Muscle layer of duodenum (tissue), 2 donors: Measurements from ENCODE around the gene CHD9NB.
"Not testable (repeated sequence)": the region's sequence is repeated elsewhere in the genome, so short reads cannot be mapped to it uniquely, and the experiment has no call there.

ENCODE experiments used
- H3K27ac ChIP-seq: one replicate; pipeline ENCODE4 v1.7.0; 2013; ENCODE audit warnings: mild to moderate bottlenecking, low read length
- H3K27me3 ChIP-seq: one replicate; pipeline ENCODE4 v1.7.0; 2013; ENCODE audit warnings: low read depth, mild to moderate bottlenecking, control low read depth, low read length
- H3K36me3 ChIP-seq, 2 donors: one replicate each; pipeline ENCODE4 v1.7.0; 2013; ENCODE audit warnings: low read length in 2 of 2, control low read depth in 1 of 2, mild to moderate bottlenecking in 1 of 2; ENCODE audit not compliant: insufficient read depth in 2 of 2, control insufficient read depth in 1 of 2
- H3K4me1 ChIP-seq, 2 donors: one replicate each; pipeline ENCODE4 v1.7.0; 2013; ENCODE audit warnings: low read length in 2 of 2, mild to moderate bottlenecking in 2 of 2, control low read depth in 1 of 2, moderate library complexity in 1 of 2; ENCODE audit not compliant: insufficient read depth in 2 of 2, control insufficient read depth in 1 of 2
- H3K4me3 ChIP-seq, 2 donors: one replicate each; pipeline ENCODE4 v1.7.0; 2013; ENCODE audit warnings: low read length in 2 of 2, low read depth in 1 of 2, mild to moderate bottlenecking in 1 of 2
- H3K9me3 ChIP-seq, 2 donors: one replicate each; pipeline ENCODE4 v1.7.0; 2013; ENCODE audit warnings: low read length in 2 of 2, control low read depth in 1 of 2, mild to moderate bottlenecking in 1 of 2; ENCODE audit not compliant: control insufficient read depth in 1 of 2
- donor health status: healthy.

CHD9NB gene

DNA sequence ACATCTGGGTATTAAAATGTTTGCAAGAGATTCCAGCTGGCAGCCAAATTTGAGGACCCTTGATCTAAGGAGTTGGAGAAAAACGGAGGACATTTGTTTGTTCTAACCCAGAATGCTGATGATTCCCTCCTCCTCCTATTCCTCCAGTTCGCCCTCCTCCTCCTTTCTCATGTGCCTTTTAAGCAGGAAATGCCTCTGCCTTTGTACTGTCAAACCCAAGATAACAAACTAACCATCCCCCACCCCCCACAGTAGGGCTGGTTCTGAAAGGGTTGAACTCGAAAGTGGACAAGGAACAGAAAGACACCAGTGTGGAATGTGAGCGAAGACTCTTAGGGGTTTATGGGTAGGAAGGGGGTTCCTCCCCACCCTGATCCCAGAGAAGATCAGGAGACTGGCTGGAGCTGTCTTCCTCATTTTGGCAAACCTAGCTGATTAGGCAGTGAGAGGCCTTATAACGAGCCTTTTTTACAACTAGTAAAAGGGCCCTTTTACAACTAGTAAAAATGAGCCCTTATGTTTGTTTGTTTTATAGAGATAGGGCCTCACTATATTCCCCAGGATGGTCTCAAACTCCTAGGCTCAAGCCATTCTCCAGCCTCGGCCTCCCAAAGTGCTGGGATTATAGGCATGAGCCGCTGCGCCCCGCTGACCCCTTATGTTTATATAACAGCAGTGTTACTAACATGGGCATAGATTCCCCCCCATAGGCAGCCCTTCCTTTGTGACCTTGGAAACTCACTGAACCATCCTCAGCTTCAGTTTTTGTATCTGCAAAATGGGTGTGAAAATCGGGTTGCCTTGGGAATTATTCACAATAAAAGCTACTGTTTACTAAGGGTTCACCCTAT, 3.1 kb upstream of the CHD9NB start:
- no peaks in the 10 kb centered on the region for H3K36me3 ChIP-seq
- peak overlapping the region; percentile 63 for H3K27ac ChIP-seq
- no peaks in the 10 kb centered on the region for H3K27me3 ChIP-seq
- no peaks in the 10 kb centered on the region for H3K9me3 ChIP-seq
- H3K4me3 ChIP-seq, result peak overlapping the region; percentile 54 to 86
- peaks cover 0 to 14% of the 10 kb centered on the region in 2 donors for H3K4me1 ChIP-seq

DNA sequence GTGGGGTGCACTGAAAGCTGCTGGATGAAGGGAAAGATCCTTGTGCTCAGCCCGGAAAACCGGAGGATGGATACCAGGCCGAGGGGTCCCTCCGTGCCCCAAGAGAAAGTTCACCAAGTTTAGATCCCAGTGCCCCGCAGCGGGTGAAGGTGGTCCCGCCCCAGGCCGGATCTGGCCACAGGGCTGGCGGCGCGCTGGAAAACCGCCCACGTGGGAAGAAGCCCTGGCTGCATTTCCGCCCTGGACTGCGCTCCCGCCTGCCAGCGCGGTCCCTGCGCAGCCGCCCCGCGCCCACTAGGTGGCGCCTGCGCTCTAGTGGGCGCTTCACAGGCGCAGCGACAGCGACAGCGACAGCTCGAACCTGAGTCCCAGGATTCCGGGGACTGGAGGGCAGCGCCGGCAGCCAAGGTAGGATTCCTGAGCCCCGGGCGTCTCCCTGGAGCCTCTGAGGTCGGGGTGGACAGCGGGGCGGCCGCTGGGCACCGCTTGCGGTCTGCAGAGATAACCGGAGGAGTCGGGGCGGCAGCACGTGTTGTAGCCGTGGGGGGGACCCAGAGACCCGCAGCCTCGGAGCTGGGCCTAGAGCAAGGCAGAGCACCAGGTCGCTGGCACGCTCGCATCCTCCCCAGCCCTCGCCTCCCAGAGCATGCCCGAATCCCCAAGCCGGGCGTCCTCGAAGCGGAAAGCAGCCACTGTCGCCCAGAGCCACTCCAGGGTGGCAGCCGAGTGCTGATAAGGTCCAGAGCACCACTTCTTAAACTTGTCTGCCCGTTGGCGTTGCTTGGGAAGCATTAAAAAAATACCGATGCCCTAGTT, 2.2 kb upstream of the CHD9NB start, which contains the start of gene CHD9:
Gene CHD9 (plus strand): TSS at position 322 of the 816 bp plus-strand sequence. CDS start 101,099 bp downstream, outside the sequence.
- Histone ChIP-seq H3K36me3 (no peaks in the 10 kb centered on the region), H3K4me1 (peaks cover 0 to 14% of the 10 kb centered on the region in 2 donors), H3K9me3 (no peaks in the 10 kb centered on the region), H3K27ac (peak within 1 kb of the TSS; percentile 63), H3K4me3 (peak within 1 kb of the TSS; percentile 54 to 86), H3K27me3 (no peaks in the 10 kb centered on the region)

DNA sequence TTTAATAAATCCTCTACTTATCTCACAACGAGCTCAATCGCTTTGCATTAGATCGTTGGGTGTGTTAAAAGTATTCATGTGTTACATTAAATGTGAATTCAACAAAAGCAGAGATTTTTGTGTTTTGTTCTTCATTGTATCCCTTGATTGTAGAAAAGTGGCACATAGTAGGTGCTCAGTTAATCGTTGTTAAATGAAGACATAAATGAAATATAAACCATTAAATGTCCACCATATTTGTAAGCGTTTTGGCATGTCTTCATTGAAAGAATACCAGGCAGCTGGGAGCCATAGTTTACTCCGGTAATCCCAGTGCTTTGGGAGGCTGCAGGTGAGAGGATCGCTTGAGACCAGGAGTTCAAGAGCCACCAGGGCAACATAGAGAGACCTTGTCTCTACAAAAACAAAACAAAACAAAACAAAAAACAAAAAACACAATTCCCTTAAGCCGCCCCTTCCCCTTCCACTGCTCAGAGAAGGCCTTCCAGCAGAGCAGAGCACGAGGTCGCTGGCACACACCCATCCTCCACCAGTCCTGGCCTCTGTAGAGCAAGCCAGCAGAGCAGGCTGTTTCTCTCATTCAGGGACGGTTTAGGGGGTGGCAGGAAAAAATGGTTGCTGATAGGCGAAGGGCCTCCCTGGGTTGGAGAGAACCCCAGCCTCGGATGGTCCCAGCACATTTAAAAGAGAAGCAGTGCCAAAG, 1.4 kb upstream of the CHD9NB start:
- H3K4me1 ChIP-seq, result peaks cover 0 to 14% of the 10 kb centered on the region in 2 donors

DNA sequence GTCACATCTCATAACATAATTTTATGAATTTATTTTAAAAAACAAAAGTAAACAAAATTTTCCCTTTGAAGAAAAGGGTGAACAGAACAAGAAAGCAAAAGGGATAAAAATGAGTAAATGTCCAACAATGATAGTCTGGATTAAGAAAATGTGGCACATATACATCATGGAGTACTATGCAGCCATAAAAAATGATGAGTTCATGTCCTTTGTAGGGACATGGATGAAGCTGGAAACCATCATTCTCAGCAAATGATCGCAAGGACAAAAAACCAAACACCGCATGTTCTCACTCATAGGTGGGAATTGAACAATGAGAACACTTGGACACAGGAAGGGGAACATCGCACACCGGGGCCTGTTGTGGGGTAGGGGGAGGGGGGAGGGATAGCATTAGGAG, 1.4 kb downstream of the CHD9NB start:
- H3K36me3 ChIP-seq, H3K4me1 ChIP-seq, H3K4me3 ChIP-seq, H3K27me3 ChIP-seq, H3K27ac ChIP-seq, H3K9me3 ChIP-seq: not testable (repeated sequence)

More for the DNA sequence above, 1.4 kb upstream of the CHD9NB start:
- H3K27me3 ChIP-seq, result no peaks in the 10 kb centered on the region
- no peaks in the 10 kb centered on the region for H3K9me3 ChIP-seq
- H3K4me3 ChIP-seq, result peak overlapping the region; percentile 54 to 86
- H3K36me3 ChIP-seq, result no peaks in the 10 kb centered on the region
- H3K27ac ChIP-seq, result peak overlapping the region; percentile 63

DNA sequence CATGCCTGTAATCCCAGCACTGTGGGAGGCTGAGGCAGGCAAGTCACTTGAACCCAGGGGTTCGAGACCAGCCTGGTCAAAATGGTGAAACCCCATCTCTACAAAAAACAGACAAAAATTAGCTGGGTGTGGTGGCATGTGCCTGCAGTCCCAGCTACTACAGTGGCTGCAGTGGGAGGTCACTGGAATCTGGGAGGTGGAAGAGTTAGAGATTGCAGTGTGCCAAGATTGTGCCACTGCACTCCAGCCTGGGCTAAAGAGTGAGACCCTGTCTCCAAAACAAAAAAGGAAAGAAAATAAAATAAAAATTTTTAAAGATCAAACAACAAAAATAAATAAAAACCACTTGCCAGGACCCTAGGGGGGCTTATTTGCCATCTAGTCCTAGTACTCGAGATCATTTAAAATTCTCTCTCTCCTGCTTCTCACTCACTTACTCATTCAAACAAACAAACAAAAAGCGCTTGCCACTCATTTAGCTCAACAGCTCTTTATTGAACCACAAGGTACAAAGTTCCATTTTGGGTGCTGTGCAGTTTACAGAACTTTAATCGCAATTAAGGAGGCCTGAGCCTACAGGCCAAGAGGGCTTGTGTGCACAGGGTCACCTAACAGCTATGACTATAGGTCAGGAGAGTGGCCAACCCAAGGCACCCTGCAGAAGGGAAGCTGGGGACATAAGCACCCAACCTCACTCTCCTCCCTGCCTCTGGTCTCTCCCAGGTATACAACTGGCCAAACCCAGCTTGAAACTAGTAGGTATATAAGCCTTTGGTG, 4.4 kb downstream of the CHD9NB start:
- Histone ChIP-seq H3K27me3 (no peaks in the 10 kb centered on the region), H3K4me3 (no peak overlapping the region), H3K4me1 (peaks cover 4 to 10% of the 10 kb centered on the region in 2 donors), H3K27ac (no peak overlapping the region), H3K9me3 (no peaks in the 10 kb centered on the region), H3K36me3 (no peaks in the 10 kb centered on the region)

DNA sequence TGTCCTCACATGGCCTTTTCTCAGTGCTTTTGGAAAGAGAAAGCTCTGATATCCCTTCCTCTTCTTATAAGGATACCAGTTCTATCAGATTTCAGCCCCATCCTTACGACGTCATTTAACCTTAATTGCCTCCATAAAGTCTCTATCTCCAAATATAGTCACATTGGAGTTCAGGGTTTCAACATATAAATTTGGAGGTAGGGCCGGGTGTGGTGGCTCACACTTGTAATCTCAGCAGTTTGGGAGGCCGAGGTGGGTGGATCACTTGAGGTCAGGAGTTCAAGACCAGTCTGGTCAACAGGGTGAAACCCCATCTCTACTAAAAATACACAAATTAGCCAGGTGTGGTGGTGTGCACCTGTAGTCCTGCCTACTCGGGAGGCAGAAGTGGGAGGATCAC, 5.2 kb downstream of the CHD9NB start:
- not testable (repeated sequence) for H3K27me3 ChIP-seq, H3K4me3 ChIP-seq, H3K36me3 ChIP-seq, H3K9me3 ChIP-seq, H3K27ac ChIP-seq
- H3K4me1 ChIP-seq, result peaks cover 4 to 19% of the 10 kb centered on the region in 2 donors

DNA sequence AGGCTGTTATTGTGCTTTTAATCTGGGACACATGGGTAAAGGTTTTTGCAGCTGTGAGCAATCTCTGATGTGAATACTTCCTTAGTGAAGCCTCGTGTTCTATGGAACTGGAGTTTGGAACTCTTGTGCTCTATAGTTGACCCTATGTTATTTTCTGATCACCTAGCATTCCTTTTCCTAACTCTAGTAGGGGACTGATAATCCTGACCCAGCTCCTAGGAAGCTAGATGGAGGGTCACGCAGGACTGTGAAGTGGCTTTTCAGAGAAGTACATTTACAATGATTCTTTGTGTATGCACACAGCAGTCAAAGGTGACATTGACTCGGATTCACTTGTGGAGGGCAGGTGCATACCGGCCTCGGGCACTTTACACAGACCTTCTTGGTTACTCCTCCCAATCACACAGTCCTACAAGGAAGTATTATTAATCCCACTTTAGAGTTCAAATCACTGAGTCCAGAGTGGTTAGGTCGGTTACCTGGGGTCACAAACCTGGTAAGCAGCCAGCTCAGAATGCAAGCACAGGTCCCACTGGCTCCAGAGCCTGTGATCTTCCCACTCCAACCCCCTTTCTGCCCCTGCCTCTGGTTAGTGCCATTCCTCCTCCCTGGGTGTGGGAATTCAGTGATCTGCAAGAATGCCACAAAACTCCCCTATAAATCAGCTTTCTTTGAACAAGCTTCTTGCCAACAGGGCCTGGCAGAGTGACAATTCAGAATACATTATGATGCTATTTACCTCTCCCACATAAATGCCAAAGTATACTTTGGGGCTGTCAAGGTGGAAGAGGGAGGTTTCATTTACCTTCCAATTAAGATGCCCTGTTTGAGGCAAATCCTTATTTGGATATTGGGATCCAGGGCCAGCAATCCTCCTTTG, 7.1 kb downstream of the CHD9NB start:
- H3K27ac ChIP-seq, result no peak overlapping the region
- peaks cover 8 to 23% of the 10 kb centered on the region in 2 donors for H3K4me1 ChIP-seq
- H3K9me3 ChIP-seq, result no peaks in the 10 kb centered on the region
- no peaks in the 10 kb centered on the region for H3K27me3 ChIP-seq
- no peak overlapping the region for H3K4me3 ChIP-seq
- H3K36me3 ChIP-seq, result no peaks in the 10 kb centered on the region

DNA sequence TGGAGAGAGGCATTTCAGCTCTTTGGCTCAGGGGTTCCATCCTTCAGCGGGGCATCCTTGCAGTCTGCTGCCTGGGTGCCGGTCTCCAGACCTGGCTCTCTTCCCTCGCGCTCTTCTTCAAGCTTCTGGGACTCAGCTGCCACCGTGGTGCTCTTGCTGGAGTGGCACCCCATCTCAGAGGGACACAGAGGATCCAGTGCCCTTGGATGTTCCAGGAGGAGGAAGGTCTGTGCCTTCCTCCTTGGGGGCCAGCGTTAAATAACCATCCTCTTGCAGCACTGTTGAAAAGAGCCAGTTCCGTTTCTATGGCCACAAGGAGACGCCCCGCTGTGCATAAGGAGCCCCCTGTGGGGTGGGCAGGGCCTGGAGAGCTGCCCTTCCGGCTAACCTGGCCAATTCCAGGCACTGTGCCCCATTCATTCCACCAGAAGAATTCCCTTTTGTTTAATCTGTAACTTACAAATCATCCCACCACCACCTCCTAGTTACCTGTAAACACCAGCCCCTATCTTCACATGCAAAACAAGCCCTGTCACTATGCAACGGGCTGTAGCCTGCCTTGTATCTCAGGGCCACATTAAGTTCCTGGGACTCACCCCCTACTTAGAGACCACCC, 8.6 kb downstream of the CHD9NB start:
- Histone ChIP-seq H3K27me3 (no peaks in the 10 kb centered on the region), H3K36me3 (no peaks in the 10 kb centered on the region), H3K4me1 (peaks cover 8 to 23% of the 10 kb centered on the region in 2 donors), H3K9me3 (no peaks in the 10 kb centered on the region), H3K4me3 (no peak overlapping the region), H3K27ac (peak overlapping the region; percentile 27)

DNA sequence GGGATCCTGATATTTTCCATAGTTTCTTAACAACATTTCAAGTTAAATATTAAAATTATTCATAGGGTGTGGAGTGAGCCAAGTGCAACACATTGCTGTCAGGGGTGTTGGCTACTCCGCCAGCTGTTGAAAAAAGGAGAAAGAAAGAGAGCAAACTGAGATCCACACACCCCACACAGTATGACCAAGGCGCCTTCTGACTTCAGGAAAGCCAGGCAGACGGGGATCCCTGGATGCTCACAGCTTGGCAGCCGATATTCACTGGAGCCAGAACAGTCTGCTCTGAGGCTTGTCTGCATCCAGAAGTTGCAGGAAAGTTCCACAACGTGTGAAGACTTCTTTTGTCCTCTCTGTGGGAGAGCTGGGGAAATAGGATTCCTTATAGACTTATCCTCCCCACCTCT, 9.3 kb downstream of the CHD9NB start:
- no peaks in the 10 kb centered on the region for H3K36me3 ChIP-seq
- H3K27ac ChIP-seq, result peak overlapping the region; percentile 27
- peaks cover 8 to 23% of the 10 kb centered on the region in 2 donors for H3K4me1 ChIP-seq
- H3K9me3 ChIP-seq, result no peaks in the 10 kb centered on the region
- H3K27me3 ChIP-seq, result no peaks in the 10 kb centered on the region
- H3K4me3 ChIP-seq, result no peak overlapping the region
